Left hindlimb (tissue), 1 donor: Measurements from ENCODE around the gene OVOL2.
"Not testable (repeated sequence)": the region's sequence is repeated elsewhere in the genome, so short reads cannot be mapped to it uniquely, and the experiment has no call there.

Experiments used
- DNase-seq: peaks from one replicate; pipeline ENCODE4 v3.0.0-alpha.2; 2018

OVOL2 gene

DNA sequence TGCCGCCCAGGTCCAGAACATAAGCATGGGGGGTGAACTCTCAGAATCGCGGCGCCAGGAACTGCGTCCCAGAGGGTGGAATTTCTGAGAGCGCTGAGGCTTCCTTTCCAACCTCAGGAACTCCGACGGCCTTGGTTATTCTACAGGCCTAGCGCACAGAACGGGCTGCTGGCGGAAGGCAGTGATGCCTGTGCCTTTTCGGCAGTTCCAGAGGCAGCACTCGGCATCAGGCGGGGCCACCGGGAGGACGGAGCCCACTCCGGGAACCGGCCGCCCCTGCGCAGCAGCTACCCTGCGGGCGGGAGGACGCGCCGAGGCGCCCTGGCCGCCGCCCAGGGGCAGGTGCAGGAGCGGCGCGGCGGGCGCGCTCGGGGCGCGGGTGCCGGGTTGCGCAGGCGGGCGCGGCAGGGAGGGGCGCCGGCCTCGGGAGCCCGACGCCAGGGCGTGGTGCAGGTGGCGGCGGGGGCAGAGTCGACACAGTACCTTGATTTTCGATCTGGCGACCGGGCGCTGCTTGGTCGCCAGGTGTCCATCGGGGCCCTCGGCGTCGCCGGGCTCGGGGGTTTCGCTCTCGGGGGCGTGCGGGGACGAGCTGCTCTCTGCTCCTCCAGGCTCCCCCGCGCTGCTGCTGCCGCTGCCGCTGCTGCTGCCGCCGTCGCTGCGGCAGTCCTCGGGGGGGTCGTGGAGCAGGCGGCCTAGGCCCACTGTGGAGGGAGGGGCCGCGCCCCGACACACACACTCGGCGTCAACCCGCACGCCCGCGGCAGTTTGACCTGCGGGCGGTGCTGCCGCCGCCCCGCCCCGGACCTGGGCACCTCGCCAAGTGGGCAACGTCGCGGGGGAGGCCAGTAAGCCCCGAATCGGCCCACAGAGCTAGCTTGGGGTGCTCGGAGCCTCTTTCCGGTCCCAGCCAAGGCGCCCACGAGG lies 1.3 kb downstream of the OVOL2 start:
- no peak for DNase-seq

DNA sequence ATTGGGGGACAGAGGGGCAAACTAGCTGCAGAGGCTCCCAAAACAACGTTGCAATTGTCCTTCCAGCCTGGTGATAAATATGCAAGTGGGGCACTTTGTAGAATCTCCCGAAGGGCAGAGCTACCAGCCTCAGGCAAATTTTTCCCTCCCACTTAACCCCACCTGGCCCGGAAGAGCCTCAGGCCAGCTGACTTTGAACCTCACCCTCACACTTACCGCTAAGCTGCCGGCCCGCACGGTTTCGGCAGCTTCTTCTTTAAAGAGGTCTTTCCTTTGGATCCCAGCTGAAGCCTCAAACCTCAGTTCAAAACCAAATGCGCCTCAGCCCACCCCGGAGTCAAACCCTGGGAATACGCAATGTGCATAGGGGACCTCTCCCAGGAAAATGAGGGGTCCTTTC lies 2.5 kb downstream of the OVOL2 start:
- no peak for DNase-seq

DNA sequence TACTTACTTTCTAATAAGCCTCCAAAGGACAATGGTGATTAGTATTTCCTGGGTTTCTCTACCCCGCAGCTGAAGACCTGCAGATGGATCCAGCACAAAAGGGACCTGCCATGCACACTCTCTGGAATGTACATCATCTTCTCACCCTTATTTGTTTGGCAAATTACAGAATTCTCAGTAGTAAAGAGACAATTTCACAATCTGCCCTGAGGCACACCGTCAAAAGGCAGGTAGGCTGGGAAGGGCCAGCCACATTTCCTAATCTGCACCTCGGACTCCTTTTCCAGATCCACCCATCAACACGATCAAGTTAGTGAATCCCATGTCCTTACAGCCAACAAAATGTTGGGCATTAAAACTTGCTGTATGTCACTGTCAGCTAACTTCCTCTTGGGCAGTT lies 4.9 kb downstream of the OVOL2 start:
- DNase-seq = no peak

DNA sequence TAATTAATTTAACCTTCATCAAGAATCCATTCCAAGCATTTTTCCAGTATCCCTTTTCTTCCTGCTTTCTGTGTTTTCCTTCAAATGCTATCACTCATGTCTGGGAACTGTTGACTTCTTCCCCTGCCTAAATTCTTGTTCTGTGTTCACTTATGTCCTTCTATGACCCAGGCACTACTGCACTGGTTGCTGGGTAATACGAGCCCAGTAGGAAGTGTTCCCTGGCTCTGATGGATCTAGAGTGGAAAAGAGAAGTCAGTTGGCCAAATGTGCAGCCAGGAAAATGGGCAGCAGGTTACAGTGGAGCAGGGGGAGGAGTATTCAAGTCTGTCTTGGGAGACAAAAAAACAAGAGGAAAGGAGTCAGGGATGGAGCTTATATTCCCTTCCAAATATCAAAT lies 7.1 kb downstream of the OVOL2 start:
- no peak for DNase-seq

DNA sequence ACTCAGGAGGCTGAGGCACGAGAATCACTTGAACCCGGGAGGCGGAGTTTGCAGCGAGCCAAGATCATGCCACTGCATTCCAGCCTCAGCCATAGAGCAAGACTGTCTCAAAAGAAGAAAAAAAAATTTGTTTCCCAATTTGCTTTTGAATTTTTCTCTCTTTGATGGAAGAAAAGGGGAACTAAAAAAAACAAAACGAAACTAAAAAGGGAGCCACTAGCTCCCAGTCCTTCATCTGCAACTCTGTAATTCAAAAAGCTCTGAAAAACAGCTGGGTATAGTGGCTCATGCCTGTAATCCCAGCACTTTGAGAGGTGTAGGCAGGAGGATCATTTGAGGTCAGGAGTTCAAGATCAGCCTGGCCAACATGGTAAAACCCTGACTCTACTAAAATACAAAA lies 9.5 kb downstream of the OVOL2 start:
- DNase-seq = no peak

DNA sequence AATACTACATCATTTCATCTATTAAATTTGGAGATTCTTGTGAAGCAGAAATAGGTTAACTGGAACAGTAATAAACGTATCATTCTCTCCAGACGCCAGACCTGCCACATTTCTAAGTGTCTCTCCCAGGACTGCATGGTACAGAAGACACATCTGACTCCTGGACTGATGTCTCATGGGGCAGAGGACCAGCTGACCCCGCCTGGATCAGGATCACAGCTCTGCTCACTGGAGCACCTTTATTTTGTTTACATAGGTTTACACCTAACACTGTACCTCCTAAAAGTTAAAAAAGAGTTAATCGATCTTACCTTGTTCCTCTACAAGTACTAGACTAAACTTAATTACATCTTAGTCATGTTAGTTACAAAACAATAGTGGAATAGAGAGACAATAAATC lies 11.2 kb downstream of the OVOL2 start:
- no peak for DNase-seq

DNA sequence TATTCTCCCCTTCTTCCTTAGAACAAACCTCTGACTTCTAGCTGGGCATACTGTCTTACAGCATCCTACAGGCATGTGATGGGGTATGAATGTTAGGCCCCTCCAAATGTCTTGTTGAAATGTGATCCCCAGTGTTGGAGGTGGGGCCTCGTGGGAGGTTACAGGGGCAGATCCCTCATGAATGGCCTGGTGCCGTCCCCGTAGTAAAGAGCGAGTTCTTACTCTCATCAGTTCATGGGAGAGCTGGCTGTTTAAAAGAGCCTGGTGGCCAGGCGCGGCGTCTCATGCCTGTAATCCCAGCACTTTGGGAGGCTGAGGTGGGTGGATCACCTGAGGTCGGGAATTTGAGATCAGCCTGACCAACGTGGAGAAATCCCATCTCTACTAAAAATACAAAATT lies 15.5 kb downstream of the OVOL2 start:
- no peak for DNase-seq

DNA sequence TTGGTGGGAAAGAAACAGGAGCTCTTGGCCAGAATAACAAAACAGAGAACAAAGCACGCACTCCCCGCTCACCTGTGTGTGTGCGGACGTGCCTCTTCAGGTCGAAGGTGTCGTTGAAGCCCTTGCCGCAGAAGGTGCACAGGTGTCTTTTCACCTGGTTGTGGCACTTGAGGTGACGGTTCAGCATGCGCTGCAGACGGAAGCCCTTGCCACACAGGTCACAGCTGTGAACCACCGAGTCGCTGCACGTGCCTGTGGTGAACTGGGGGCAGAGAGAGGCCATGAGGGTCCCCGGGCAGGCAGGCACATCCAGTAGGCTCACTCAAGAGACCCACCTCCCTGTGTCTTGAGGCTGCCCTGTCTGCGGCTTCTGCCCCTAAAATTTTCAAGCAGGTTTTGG lies 16.3 kb downstream of the OVOL2 start:
- no peak for DNase-seq

DNA sequence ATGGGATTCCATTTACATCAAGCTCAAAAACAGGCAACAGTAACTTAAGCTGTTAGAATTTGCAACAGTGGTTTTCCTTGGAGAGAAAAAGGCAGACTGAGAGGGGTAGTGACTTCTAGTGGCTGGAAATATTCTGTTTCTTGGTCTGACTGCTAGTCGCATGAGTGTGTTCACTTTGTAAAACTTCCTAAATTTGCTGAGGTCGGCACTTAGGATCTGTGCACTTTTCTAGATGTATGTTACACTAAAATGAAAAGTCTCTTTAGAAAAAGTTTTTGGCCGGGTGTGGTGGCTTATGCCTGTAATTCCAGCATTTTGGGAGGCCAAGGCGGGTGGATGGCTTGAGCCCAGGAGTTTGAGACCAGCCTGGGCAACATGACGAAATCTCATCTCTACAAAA lies 18.7 kb downstream of the OVOL2 start:
- DNase-seq = no peak

DNA sequence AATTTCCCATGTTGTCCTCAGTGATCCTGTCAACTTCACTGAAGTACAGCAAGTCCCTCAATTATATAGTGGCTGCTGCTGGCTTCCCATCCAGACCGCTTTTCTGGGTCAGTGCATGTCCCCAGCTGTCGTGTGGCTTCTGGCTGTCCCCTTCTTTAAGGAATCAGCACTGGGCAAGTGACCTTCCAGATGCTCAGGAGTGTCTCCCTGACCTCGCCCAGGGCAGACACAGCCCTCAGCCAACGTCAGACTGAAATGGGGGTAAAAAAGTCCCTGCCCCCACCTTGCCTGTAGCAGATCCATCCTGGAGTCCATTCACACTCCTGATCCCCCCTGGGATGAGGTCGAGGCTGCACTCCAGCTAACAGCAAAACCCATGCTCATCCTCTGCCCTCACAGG lies 23.7 kb downstream of the OVOL2 start:
- DNase-seq = no peak

DNA sequence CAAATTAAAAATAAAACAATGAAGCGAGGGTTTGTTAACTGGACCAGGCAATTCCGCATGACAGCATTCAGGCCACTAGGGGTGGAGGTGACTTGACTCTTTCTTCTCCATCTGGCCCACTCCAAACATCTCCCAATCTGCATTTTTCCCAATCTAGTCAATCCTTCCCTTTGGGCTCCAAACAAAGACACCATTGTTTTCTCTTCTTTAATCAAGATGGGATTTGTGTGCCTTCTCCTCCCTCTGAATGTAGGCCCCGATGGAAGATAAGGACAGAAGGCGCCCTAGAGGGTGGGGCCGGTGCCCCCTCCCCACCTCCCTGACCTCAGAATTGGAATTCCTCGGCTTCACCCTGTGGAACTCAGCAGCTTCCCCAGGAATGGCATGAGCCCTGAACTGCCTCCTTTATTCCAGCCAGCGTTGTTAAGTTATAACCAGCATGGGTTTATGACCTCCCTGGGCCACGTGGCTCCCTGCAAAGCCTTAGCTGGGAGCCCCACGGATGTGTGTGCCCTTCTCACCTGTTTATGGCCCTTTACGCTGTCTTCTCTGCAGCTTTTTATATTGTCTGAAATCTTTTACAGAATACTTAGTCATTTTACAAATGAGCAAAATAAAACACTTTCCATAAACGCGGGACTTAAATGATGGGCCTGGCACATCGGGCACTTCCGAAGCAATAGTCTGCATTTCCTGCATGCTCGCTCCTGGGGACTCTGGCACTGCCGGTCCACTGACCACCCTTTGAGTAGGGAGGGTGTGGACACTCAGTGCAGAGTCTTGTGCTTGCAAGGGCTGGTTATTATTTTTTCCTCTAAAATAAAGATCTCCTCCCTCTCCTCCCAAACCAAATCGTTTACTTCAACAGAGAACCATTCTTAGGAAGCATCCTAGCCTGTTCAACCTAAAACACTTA lies 24.5 kb downstream of the OVOL2 start:
- no peak for DNase-seq

DNA sequence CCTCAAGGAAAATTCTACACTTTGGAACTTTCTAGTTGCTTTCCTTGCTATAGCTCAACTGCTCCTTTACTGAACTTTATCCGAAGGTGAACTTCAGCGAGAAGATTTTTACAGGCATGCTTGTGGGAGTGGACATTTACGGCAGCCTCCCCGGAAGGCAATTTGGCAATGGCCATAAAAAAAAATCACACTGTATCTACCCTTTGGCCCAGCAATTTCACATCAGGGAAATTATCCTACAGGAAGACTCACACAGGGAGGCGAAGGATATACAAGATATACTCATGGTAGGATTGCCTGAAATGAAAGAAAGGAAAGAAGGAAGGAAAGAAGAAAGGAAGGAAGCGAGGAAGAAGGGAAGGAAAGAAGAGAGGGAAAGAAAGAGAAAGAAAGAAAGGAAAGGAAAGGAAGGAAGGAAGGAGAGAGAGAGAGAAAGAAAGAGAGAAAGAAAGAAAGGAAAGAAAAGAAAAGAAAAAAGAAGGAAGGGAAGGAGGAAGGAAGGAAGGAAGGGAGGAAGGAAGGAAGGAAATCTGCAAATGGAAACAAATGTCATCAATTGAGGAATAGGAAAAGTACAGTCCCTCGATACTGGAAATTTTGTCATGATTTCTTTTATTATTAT lies 25.7 kb downstream of the OVOL2 start:
- no peak for DNase-seq

DNA sequence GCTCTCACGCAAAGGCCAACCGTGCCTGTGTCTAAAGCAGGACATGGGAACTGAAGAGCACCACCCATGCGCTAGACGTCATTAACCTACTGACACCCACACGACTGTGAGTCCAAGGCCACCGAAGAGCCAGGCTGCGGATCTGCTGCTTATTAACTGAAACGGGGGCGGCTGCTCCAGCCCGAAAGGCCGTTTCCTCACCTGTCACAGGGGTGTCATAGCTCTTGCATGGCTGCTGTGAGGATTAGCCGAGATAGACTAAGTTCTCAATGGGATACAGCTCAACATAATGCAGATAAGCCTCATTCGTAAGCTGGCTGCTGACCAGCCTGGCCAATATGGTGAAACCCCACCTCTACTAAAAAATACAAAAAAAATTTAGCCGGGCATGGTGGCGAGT lies 26.7 kb downstream of the OVOL2 start:
- no peak for DNase-seq

DNA sequence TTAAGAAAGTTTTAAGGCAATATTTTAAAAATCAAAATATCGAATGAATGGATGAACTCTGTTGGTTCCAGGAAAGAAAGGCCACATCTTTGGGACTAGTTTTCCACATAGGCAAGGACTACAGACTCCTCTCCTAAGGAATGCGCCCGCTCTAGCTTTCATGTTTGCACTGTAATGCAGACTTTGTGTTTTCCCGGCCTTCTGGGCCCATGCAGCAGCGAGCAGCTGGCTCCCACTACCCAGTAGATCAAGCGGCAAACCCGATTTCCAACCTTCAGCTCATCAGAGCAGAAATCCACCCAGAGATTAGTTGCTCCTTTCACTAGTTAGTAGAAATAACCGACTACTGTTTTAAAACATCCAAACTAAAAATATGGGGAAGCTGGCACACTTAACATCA lies 27.7 kb downstream of the OVOL2 start:
- DNase-seq = no peak

DNA sequence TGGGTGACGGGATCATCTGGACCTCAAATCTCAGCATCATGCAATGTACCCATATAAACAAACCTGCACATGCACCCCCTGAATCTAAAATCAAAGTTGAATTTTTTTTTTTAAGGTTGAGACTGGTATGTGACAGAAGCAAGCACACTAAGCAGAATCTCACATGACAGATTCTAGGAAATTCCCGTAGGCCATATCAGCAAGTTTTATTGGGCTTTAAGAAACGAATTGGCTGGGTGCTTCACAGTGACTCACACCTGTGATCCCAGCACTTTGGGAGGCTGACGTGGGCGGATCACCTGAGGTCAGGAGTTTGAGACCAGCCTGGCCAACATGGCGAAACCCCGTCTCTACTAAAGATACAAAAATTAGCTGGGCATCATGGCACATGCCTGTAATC lies 30.7 kb downstream of the OVOL2 start:
- DNase-seq = not testable (repeated sequence)

DNA sequence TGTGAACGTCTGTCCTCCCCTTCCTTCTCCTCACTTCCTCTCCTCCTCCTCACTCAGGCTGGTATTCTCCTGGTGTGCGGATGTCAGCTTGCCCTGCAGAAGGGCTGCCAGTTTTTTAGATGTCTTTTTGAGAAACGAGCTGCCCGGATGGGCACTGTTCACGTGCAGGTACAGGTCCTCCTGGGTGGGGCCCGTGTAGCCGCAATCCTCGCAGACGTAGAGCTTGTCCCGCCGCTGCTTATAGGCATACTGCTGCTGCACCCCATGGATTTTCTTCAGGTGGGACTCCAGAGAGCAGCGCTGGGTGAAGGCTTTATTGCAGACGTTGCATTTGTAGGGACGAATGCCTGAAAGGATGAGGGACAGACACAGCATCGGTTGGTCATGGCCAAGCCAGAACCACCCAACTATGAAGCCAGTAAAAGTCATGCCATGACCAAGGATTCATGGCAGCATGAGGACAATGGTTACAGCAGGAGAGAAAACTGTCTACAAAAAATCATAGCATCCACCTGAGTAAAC lies 33.0 kb downstream of the OVOL2 start:
- no peak for DNase-seq

DNA sequence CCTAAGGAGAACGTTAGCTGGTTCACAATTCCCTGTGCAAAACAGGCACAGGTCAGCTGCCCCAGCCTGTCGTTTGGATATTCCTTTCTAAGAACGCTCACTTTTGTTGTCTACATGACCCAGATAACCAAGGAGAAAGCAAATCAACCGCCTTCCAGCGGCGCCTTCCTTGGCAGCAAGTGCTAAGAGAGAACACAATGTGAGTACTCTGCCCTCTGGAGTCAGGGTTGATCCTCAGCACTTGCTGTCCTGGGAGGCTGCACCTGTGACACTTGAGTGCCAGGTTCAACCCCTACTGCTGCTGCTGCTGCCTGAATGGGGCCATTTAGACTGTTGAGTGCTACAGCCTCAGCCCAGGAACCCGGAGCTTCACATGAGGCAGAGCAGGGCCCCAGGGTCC lies 36.8 kb downstream of the OVOL2 start:
- DNase-seq = no peak

DNA sequence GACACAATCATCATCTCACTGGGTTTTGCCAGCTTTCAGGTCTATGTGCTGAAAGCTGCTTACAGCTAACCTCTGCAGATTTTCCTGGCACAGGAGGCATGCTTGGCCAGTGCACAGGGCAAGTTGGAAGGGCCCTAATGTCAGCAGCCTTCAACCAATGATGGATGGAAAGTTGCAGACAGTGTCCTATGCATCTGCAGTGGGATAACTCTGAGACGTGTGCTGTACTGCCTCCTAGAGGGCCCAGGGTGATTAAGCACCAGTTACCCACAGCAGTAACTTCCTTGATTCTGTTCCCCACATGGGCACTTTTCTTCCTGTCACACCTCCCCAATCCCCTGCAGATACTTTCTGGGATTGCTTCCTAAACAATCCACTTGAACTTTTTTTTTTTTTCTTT lies 38.6 kb downstream of the OVOL2 start:
- no peak for DNase-seq

DNA sequence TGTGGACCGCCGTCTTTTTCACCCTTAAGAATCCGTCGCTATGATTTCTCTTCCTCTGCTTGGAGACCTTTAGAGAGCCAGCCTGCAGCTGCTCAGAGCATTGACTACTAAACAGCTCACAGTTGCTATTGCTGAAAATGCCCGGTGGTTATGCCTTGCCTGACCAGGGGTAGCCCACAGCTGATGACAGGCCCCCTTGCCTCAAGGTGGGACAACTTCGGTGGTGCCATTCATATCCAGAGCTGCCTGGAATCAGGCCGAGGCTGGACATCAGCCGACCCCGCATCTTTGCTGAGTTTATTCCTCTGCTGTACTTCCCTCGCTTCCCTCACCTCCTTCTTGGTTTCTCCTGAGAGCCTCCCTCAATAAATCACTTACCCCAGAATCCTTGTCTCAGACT lies 39.6 kb downstream of the OVOL2 start:
- DNase-seq = no peak

DNA sequence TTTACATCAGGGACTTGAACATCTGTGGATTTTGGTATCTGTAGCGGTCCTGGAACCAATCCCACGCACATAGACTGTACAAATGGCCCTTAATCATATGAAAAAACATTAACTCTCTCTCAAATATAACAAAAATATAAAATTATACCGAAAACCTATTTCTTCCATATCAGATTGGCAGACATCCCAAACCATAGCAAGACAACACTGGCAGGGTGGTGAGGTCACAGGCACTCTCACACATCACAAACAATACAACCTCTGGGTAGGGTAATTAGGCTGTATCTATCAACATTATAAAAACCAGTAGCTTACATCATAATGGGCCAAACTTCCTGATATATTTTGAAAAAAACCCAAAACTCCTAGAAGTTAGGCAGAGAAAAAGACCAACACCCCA lies 40.9 kb downstream of the OVOL2 start:
- DNase-seq = no peak

DNA sequence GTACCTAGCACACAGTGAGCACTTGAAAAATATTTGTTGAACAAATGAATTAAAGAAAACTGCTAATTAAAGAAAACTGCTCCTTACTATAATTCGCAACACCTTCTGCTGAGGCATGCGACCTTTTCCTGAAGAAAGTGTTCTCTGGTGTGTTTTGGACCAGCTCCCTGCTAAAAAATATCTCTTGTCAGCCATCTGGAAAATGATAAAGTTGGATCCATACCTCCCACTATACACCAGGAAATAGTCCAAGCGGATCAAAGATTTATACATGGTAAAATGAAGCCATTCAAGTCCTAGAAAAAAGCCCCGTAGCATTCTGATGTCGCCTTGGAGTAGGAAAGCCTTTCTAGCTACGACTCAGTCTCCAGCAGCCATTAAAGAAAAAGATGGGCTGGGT lies 43.3 kb downstream of the OVOL2 start:
- DNase-seq = no peak

DNA sequence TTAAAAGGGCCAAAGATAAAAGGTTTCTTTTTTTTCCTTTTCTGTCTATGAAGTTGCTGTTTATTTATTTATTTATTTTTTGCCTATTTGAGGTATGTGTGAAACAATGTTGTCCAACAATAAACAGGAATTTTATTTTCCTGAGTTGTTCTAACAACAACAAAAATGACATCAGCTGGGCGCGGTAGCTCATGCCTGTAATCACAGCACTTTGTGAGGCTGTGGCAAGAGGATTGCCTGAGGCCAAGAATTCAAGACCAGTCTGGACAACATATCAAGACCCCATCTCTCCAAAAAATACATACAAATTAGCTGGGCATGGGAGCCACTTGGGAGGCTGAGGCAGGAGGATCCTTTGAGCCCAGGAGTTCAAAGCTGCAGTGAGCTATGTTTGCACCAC lies 44.8 kb downstream of the OVOL2 start:
- DNase-seq = no peak

DNA sequence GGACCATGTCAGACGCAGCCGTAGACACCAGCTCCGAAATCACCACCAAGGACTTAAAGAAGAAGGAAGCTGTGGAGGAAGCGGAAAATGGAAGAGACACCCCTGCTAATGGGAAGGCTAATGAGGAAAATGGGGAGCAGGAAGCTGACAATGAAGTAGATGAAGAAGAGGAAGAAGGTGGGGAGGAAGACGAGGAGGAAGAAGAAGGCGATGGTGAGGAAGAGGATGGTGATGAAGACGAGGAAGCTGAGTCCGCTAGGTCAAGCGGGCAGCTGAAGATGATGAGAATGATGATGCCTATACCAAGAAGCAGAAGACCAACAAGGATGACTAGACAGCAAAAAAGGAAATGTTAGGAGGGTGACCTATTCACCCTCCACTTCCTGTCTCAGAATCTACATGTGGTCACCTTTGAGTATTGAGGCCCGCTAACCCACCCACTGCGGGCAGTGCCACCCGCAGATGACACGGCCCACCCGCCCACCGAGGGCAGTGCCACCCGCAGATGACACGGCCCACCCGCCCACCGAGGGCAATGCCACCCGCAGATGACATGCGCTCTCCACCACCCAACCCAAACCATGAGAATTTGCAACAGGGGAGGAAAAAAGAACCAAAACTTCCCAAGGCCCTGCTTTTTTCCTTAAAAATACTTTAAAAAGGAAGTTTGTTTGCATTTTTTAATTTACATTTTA lies 45.6 kb downstream of the OVOL2 start:
- DNase-seq = no peak
